Measurements from ENCODE around the gene KRT80.

GRCh38 chr12:52239767-52240166 lies 48.0 kb upstream of the KRT80 start:
- TF ChIP-seq POLR2A (IDR thresholded peaks at IDR 0.05): no peak
- TF ChIP-seq, protein P1, sequence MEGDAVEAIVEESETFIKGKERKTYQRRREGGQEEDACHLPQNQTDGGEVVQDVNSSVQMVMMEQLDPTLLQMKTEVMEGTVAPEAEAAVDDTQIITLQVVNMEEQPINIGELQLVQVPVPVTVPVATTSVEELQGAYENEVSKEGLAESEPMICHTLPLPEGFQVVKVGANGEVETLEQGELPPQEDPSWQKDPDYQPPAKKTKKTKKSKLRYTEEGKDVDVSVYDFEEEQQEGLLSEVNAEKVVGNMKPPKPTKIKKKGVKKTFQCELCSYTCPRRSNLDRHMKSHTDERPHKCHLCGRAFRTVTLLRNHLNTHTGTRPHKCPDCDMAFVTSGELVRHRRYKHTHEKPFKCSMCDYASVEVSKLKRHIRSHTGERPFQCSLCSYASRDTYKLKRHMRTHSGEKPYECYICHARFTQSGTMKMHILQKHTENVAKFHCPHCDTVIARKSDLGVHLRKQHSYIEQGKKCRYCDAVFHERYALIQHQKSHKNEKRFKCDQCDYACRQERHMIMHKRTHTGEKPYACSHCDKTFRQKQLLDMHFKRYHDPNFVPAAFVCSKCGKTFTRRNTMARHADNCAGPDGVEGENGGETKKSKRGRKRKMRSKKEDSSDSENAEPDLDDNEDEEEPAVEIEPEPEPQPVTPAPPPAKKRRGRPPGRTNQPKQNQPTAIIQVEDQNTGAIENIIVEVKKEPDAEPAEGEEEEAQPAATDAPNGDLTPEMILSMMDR (IDR thresholded peaks at IDR 0.05): no peak

Measured in uterus (tissue), 2 donors.